HG03139 (cell line): ENCODE data around the gene AGAP1.

Experiments
- ATAC-seq: cut with Tn5 transposase; IDR thresholded peaks from one replicate; pipeline ENCODE4 v1.9.1; 2021; ENCODE audit not compliant: unreplicated experiment

AGAP1 gene

DNA sequence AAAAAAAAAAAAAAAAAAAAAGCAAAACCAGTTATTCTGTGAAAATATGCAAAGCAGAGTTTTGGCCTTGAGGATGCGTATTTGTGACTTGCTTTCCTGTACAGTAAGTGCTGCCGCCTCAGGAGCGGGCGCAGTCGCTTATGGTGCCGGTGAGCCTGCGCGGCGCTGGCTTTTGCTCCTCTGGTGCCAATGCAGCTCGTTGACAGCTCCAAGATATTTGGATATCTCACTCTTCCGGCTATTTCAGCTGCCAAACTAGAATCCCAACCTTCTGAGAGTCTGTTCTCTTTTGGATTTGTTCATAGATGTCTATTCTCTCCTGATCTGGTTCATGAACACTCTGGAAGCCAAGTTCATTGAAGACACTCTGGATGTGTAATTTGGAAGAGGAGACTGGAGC is 184.1 kb downstream of the AGAP1 start:
- no peak for ATAC-seq

DNA sequence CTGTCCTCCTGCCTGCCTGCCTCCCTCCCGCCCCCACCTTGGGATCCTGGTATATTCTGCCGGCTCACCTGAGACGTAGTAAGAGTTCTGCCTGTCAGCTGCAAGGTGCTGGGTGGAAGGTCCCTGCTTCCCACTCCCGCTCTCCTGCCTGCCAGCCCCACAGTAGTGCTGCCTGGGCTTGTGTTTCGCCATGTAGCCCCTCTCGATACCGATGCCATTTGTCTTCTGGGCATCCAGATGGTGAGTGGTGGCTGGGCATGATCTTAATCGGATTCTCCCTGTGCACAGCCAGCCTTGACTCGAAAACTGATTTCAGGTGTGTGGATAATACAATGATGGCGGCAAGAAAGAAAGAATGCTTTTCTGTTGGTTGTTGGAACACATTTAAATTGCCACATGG is 184.9 kb downstream of the AGAP1 start:
- no peak for ATAC-seq

DNA sequence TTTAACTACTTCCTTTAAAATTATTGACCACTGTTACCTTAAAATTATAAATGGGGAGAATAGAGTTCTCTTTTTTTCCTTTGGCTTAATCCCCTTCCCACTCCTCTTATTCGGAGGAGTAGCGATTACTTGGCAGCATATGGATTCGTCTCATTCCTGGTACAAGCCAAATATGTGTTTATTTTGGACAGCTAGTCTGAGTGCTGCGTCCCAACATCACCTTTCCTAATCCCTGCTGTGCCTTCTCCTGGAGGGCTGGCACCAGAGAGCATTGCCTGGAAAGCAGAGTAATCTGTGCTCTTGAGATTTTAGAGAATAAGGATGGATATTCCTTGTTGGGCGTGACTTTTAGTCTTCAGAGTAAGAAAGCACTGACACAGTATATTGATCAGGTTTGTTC is 185.6 kb downstream of the AGAP1 start:
- ATAC-seq: no peak

DNA sequence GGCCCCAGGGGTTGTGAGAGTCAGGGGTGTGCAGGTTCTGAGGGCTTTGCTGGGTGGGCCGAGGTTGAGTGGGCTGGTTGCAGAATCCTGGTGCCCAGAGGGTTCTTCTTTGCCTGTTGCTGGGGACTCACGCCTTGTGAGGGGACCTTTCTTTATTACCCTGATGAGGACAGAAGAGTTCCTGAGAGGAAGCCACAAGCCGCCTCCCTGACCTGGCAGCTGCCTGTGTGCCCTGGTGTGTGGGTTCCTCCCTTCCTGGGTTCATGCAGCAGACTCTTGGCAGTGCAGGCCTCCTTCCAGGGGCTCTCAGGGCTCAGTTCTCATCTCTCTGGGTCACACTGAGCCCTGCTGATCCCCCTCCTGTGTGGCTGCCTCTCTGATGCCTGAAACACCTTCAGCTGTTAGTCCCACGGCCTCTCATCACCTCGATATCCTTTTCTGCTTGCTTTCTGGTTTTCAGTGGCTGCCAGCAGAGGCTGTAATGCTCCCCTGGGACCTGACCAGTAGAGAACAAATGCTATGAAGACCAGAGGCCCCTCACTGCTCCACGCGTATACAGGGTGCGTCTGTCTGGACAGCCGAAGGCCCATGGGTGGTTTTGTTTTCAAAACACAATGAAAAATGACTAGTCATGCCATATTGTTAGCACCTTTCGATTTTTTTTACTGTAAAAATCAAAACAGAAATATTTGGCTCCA is 191.3 kb downstream of the AGAP1 start:
- no peak for ATAC-seq

DNA sequence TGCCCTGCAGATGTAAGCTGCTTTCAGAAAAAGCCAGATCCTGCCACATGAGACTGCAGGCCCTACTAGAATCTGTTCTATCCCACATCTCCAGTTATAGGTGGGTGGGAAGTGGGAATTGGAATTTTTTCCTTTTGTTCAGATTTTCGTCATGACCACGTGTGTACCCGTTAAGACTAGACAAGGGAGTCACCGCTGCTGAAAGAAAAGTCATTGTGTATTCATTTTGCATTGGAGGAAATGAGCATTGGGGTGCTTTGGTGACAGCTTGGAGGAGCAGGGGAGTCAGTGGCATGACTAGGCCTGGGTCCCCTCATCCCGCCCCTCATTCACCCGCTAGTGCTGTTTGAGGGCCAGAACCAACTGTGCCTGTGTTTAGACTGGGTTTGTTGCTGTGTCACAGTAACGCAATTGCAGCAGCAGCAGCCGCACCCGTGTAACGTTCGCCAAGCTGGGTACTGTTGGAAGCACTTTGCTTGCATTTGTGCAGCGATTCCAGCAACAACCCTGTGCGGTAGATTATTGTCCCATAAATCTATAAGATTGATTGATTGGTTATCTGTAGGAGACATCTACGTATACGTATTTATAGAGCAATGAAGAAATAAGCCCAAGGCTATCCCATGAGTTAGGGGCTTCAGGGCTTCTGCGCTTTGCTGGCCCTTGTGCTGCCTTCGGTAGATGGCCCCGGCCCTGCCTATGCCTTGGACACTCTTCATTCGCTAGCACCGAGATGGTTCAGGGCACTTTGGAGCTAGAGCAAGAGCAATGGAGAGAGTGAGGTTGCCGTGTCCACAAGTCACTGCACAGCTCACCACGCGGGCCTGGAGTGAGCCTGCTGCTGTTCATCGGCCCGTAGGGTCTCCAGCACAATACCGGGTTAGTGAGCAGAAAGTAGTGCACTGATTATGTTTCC is 194.9 kb downstream of the AGAP1 start:
- no peak for ATAC-seq

DNA sequence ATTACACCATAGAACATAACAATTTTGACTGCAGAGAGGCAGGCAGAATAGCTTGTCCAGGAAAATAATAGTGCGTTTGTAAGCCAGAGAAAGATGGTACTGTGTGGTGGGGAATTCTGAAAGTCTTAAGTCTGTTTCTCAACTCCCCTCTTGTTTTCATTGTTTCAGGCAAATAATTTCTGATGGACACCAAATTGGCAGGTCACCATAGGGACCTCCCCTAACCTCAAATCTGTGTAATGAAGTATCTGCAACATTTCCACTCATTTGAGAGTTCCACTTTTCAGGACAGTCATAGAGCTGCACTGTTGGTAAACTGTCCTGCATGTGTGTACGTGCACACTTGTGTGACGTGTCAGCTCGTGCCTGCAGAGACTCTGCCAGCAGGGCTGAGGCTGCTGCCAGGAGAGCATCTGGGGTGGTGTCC is 195.6 kb downstream of the AGAP1 start:
- no peak for ATAC-seq

DNA sequence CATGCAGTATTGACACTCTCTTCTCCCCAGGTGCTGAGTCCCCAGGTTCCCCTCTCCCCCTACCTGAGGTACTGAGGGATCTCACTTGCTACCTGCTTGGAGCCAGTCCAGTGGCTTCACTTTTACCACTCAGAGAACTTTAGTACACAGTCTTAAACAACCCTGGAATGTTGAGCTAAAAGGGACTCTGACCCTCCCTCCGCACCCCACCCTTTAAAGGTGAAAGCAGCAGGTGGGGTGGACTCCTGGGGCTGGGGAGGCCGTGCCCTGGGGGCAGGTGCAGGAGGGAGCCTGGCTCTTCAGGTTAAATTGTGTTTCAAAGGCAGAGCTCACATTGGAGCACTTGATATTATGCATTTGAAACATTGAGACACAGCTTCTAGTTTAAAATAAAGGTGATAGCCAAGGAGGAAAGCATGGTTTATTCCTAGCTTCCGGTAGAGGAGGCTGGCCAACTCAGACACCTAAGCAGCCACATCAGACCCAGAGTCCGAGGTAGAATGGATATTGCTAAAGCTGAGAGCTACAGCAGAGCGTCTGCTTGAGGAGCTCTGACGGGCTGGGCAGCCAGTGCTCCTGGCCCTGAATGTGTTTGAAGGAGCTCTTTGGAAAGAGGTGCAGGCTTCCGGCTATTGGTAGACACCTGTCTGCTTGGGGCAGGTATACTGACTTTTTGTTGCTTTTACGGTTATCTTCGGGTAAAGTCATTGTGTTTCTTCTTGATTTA is 196.4 kb downstream of the AGAP1 start:
- ATAC-seq: no peak

DNA sequence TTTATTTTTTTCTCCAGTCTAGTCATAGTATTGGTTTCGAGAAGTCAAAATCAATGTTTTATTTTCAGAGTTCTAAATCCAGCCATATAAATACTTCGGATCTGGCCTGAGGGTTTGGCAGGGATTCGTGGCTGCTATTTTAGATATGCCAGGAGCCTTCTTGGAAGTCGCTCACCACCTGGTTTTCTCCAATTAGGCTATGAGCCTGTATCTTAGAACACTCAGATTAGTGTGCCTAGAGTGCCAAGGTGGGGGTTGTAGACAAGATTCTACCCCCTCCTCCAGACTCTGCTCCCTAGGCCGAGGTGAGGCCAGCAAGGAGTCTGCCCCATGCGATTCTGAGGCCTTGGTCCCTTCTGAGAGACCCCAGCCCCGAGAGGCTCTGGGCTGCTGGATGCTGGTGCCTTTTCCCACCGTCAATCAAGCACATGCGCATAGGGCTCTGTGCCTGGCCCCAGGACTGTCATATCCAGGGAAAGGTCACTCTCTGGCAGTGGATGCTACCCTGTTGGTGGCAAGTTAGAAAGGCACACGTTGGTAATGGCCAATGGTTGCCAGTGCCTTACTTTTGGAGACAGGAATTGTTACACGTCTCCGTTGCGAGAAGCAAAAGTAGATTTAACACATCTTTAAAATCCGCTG is 197.1 kb downstream of the AGAP1 start:
- no peak for ATAC-seq

DNA sequence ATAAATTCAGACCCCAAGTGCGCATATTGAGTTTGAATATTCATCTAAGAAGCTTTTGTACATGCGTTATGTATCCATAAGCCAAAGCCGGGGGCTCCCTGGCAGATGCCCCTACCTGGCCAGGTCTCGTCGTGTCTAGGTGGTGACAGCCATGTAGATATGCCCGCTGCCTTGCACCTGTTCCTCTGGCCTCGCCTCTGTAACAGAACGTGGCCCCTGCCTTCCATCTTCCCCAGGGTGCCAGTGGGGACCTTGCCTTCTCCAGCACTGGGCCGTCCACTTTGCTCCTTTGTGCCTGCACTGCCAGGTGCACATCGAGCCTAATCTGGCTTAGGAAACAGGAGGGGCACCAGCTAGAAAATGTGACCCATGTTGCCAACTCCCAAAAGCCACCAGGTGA is 198.2 kb downstream of the AGAP1 start:
- ATAC-seq: no peak

DNA sequence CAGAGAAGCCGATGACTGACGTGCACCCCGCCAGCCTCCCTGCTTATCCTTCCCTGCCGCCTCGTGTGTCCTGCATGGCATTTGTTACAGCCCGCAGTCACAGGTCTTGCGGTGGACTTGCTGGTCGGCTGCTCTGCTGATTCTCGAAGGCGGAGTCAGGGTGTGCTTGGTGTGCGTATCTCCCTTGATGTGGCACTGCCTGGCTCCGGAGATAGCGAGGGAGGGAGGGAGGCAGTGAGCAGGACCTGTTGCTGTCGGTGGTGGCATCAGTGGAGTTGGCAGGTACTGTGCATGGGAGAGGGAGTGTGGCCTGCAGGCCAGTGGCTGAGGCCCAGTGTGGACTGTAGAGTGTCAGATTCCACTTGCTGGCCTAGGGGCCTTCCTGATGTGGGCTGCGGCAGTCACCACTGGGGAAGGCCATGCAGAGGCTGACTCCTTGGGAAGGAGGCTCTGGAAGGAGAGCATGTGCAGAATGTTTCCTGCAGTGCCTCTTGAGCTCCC is 198.9 kb downstream of the AGAP1 start:
- ATAC-seq: no peak

DNA sequence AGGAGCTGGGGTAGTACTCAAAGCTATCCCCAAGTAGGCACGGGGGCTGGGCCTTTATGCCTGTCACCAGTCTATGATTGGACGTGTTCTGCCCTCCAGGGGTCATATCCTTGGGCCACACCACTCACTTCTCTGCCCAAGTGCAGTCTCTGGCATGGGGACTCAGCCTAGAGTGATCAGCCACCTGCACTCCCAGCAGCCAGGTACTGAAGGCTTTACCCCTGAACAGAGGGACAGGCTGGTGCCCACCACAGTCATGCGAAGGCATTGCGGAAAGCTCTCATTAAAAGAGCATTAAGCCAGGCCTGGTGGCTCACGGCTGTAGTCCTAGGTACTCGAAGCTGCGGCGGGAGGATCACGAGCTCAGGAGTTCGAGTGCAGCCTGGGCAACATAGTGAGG is 199.4 kb downstream of the AGAP1 start:
- no peak for ATAC-seq

DNA sequence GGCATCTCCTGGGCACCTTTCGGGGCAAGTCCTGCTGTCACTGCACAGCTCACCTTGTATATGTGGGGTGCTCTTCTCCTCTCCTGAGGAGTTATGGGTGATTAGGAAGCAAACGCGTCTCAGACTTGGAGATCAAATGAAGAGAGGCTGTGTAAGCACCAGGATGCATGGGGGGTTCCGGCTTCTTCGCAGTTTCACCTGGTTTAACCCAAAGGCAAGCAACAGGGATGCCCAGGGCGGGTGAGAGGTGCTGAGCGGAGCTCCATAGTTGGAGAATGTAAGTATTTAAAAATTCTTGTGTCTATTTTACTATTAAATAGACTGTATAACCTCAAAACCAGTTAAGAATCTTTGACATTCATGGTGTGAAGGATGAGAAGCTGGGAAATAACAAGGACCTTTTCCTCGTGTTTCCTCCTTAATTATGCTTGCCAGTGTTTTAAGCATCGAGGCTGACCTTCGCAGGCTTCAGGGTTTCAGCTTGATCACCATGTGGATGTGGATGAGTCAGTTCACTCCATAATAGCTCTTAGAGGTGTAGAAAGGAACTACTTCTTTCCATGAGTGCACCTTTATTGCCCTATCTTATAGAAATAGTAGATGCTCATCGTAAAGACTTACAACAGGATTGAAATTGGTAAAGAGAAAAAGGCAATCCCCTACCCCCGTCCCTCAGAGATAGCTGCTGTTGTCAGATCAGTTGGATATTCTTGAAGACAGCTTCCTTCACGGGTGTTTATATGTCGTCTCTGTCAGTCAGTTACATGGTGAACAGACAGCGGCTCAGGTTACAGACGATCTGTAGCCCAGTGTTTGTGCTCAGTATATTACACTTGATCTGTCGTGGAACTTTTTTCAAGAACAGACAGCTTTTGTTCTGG is 201.1 kb downstream of the AGAP1 start:
- ATAC-seq: no peak

DNA sequence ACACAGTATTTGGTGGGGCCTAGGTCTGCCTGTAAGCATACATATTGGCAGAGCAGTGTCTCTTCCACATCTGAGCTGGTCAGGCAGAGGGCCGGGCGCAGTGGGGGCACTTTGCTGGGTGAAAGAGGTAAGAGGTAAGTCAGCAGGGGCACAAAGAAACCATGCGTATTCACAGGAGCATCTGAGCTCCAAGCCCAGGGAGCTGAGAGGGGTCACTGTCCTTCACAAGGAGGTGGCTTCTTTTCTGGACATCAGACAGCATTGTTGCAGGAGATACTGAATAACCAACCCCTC is 201.7 kb downstream of the AGAP1 start:
- no peak for ATAC-seq

DNA sequence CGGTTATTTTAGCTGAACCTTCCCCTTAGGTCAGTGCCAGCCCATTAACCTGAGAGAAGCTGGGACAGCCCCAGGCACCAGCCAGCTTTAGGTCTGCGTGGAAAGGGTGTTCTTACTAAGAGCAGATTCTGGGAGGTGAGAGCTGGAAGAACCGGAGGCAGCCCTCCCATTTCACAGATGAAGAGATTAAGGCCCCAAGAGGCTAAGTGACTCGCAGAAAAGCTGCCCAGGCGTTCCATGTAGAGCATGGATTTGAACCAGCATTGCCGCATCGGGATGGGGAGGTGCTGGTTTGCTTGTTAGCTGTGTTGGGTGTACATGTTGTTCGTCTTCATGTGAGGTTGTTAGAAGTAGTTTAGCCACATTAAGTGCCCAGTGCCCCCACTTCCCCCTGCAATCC is 203.2 kb downstream of the AGAP1 start:
- ATAC-seq: no peak

DNA sequence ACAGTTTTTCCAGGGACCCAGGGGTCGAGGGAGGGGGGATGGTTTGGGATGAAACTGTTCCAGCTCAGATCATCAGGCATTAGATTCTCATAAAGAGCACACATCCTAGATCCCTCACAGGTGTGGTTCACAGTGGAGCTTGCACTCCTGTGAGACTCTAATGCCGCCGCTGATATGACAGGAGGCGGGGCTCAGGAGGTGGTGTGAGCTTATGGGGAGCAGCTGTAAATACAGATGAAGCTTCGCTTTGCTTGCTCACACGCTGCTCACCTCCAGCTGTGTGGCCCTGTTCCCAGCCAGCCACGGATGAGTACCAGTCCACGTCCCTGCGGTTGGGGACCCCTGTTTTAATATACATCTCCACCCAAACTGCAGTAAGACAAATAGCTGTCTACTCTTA is 204.2 kb downstream of the AGAP1 start:
- no peak for ATAC-seq

DNA sequence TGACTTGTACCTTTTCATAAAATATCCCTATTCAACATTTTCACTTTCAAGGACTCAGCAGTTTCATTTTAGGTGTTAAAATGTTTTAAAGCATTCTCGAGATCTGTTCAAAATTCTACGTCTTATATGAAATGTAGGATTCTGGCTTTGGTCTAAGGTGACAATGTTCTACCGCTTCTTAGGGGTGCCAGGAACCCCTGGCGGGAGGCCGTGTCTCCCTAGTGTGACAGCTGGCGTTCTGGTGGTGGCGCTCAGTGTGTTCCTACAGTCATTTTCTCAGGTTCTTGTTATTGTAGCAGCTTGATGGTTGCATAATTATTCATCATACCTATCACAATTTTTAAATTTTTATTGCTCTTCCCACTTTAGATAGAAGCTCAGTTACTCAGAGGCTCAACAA is 204.6 kb downstream of the AGAP1 start:
- ATAC-seq: no peak

DNA sequence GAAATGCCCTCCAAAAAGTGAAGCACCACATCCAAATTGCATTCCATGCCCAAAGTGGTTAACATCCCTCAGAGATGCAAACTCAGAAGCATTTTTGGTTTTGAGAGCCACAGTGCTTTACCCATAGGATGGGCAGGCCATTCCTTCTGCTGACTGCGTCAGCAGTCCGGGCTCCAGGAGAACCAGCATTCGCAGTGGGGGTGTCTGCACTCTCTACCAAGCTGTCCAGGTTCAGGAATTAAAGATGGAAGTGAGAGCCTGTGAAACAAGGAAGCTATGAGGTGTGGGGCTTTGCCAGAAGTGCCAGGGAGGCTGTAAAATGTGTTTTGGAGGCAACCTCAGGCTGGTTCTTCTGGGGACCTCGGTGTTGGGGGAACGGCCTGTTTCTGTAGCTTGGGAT is 205.7 kb downstream of the AGAP1 start:
- ATAC-seq: no peak

DNA sequence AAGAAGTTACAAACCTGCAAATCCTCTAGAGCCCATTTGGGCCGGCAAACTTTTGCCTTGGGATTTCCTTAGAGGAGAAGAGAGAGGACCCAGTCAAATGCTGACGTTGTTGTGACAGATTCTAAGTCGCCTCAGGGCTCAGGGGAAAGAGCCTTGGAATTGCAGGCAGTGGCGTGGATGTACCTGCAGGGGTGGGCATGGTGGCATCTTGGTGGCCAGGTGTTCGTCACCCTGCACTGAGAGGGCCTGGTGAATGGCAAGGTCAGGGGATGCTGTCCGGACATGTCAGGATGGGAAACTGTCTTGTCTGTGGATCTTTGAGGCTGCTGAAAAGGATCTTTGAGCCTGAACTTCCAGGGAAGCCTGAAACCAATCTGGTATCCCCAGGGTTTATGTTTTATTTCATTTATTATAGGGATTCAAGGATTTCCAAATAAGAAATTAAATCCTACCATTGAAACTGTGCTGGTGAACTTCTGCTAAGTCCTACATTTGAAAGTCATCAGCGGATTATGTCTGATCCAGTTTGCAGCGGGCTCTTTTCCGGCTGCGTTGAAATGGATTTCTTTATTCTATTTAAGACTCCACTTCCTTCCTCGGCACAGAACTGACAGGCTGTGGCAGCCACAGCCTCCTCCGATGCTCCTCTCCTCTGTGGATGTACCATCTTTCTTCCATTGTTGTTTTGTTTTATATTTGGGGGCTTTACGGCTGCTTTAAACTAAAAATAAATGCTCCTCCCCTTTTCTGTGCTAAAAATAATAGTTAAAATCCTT is 207.6 kb downstream of the AGAP1 start:
- no peak for ATAC-seq

DNA sequence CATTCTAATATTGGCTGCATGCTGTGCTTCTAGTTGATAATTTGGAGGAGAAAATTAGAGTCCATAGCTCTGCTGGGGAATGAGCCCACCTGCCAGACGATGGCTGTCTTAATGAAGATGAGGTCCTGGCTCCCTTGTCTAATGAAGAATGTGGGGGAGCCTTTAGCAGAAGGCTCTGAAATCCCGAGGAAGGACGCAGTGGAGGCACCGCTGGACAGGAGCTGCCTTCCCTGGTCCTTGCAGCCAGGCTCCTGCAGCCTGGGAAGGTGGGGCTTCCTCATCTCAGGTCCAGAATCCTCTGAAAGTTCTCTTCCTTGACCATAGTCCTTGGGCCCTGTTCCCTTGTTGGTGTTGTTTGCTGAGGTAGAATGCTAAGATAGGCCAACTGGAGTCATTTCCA is 208.3 kb downstream of the AGAP1 start:
- ATAC-seq: no peak
